Measurements from ENCODE around the gene DNPH1. TPM values are rescaled to one million over a fixed set of nuclear protein-coding genes. Genes with fewer than 3 reads are reported as not detected.

The DNPH1 gene
- total and polyA plus RNA-seq, 2 donors (not counting 3 experiments of a cell fraction or from before 2014, with no cell fraction given): 37.7 to 120 TPM

DNA sequence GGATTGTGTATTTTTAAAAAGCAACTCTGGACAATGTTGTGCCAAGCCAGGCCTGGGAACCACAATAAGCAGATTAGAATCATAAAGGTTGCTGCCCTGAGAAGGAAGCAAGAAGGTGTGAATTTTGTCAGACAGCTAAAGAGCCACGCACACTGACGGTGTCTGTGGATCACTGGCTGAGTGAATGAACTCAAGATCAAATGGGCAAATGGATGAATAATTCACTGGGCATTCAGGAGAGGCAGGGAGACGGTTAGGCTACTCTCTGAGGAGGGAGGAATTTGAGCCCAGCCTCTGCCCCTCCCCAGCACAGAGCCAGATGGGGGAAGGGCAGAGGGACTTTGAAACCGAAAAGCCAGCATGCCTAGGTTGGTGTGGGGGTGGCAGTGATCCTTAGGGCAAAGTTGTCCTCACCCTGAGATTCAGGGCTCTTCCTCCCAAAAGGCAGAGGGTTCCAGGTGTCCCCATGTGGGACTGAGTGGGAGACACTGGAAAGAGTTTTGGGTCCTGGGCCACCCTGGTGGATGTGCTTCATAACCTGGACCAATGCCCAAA, 49.3 kb upstream of the DNPH1 start:
- Histone ChIP-seq H3K27me3 (ENCODE audit: control insufficient read depth in 2 of 2, insufficient read depth in 2 of 2, low read length in 2 of 2) (peaks cover 41 to 46% of the 10 kb centered on the region in 2 experiments), H3K9me3 (replicated peaks; ENCODE audit: control insufficient read depth, insufficient read depth, low read length) (no peaks in the 10 kb centered on the region), H3K4me3 (replicated peaks in 1 of 3; ENCODE audit: insufficient read depth in 1 of 3, low read depth in 1 of 3, low read length in 3 of 3) (no peak overlapping the region), H3K9ac (replicated peaks; ENCODE audit: extremely low read depth, insufficient read depth, low read length) (no peak overlapping the region), H3K9me1 (replicated peaks; ENCODE audit: control insufficient read depth, extremely low read depth, insufficient read depth, low read length) (no peaks in the 10 kb centered on the region), H4K20me1 (replicated peaks; ENCODE audit: control insufficient read depth, extremely low read depth, insufficient read depth, low read length) (no peaks in the 10 kb centered on the region), H3K79me2 (ENCODE audit: control insufficient read depth, insufficient read depth, low read length) (no peaks in the 10 kb centered on the region), H3K4me2 (ENCODE audit: insufficient read depth, low read length) (no peak overlapping the region), H3K36me3 (ENCODE audit: control insufficient read depth in 2 of 2, extremely low read depth in 1 of 2, insufficient read depth in 2 of 2, low read length in 2 of 2) (no peaks in the 10 kb centered on the region), H3K27ac (ENCODE audit: insufficient read depth, low read depth, low read length) (no peak overlapping the region), H2AFZ (ENCODE audit: low read depth, low read length) (no peak overlapping the region), H3K4me1 (ENCODE audit: control insufficient read depth, extremely low read depth, insufficient read depth, low read length) (no peaks in the 10 kb centered on the region)
- intact Hi-C loops (cut with micrococcal nuclease) (no loop called here), dilution Hi-C loops (cut with MboI; ENCODE audit: extremely low pct_ligation_motif_present, low sequenced_read_pairs) (no loop called here)
- CTCF ChIA-PET: interaction anchor here (1.0 to 1.2 kb wide), 2 partner anchors 15 to 39 kb away, joined by 3 read pairs; no protein-coding TSS in a partner anchor
- TF ChIP-seq JUN (IDR thresholded peaks at IDR 0.05; ENCODE audit: borderline replicate concordance, insufficient read depth, insufficient read length, low read depth): no peak
- no peak for TF ChIP-seq FOS (IDR thresholded peaks at IDR 0.05; ENCODE audit: borderline replicate concordance, insufficient read depth, low read length)
- TF ChIP-seq POLR2A (IDR thresholded peaks at IDR 0.05; ENCODE audit: low read depth, low read length): no peak
- TF ChIP-seq POLR2AphosphoS5 (IDR thresholded peaks at IDR 0.05; ENCODE audit: insufficient read depth, low read depth, low read length): no peak
- TF ChIP-seq, protein P1, sequence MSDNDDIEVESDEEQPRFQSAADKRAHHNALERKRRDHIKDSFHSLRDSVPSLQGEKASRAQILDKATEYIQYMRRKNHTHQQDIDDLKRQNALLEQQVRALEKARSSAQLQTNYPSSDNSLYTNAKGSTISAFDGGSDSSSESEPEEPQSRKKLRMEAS (IDR thresholded peaks at IDR 0.05; ENCODE audit: insufficient read depth, insufficient read length): no peak
- TF ChIP-seq, protein P2, sequence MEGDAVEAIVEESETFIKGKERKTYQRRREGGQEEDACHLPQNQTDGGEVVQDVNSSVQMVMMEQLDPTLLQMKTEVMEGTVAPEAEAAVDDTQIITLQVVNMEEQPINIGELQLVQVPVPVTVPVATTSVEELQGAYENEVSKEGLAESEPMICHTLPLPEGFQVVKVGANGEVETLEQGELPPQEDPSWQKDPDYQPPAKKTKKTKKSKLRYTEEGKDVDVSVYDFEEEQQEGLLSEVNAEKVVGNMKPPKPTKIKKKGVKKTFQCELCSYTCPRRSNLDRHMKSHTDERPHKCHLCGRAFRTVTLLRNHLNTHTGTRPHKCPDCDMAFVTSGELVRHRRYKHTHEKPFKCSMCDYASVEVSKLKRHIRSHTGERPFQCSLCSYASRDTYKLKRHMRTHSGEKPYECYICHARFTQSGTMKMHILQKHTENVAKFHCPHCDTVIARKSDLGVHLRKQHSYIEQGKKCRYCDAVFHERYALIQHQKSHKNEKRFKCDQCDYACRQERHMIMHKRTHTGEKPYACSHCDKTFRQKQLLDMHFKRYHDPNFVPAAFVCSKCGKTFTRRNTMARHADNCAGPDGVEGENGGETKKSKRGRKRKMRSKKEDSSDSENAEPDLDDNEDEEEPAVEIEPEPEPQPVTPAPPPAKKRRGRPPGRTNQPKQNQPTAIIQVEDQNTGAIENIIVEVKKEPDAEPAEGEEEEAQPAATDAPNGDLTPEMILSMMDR (IDR thresholded peaks at IDR 0.05; ENCODE audit: extremely low read depth in 1 of 2, insufficient read depth in 1 of 2, low read depth in 1 of 2, low read length in 2 of 2): no peak
- TF ChIP-seq EZH2 (IDR thresholded peaks at IDR 0.05; ENCODE audit: borderline replicate concordance, low read depth, low read length, severe bottlenecking): no peak
- no peak for TF ChIP-seq MYC (IDR thresholded peaks at IDR 0.05; ENCODE audit: low read depth, low read length)
- TF ChIP-seq GATA2 (IDR thresholded peaks at IDR 0.05; ENCODE audit: insufficient read depth, insufficient read length, low read depth, low read length): no peak
- DNase-seq (ENCODE audit: low read depth, low spot score) (no peak), FAIRE-seq (no peak)
- no TSS peak for BruUV-seq (replicated peaks)
- POLR2A ChIA-PET: interaction anchor here (0.5 kb wide), 1 partner anchor 147 kb away, joined by 3 read pairs; no protein-coding TSS in a partner anchor
